ENCODE results near the gene SAMHD1.

DNA sequence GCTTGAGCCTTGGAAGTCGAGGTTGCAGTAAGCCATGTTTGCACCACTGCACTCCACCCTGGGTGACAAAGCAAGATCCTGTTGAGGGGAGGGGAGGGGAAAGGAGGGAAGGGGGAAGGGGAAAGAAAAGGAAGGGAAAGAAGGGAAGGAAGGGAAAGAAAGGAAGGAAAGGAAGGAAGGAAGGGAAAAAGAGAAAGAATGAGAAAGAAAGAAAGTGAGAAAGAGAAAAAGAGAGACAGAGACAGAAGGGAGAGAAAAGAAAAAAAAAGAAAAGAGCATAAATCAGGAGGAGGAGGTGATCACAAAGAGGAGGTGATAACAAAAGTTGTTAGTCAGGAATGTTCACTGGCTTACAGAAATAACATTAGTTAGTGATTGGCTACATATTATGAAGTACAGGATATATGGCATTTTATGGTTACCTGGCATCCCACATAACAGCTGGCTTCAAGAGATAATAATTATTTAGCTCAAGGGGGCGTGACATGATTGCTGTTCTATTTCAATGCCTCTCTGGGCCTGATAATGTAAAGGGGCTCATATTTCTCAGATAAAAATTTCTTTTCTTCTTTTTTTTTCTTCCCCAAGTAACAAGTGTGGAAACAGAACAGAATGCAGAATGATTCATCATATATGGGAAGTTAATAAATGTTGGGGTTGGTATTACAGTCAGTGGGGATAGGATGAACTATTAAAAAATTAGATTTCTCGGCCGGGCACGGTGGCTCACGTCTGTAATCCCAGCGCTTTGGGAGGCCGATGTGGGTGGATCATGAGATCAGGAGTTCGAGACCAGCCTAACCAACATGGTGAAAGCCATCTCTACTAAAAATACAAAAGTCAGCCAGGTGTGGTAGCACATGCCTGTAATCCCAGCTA is 27.1 kb downstream of the SAMHD1 start:
- no peak for TF ChIP-seq CTCF (IDR thresholded peaks at IDR 0.05; ENCODE audit: extremely low read depth in 1 of 2, insufficient read depth in 1 of 2, low read depth in 1 of 2, low read length in 2 of 2)
- TF ChIP-seq POLR2A (IDR thresholded peaks at IDR 0.05; ENCODE audit: low read depth, low read length), result no peak
- no peak for TF ChIP-seq POLR2AphosphoS5 (IDR thresholded peaks at IDR 0.05; ENCODE audit: insufficient read depth, low read depth, low read length)
- TF ChIP-seq JUN (IDR thresholded peaks at IDR 0.05; ENCODE audit: borderline replicate concordance, insufficient read depth, insufficient read length, low read depth), result no peak
- no peak for TF ChIP-seq EZH2 (IDR thresholded peaks at IDR 0.05; ENCODE audit: borderline replicate concordance, low read depth, low read length, severe bottlenecking)
- no peak for TF ChIP-seq FOS (IDR thresholded peaks at IDR 0.05; ENCODE audit: borderline replicate concordance, insufficient read depth, low read length)
